Natural killer cell (primary cell): Measurements from ENCODE around the gene FGD4. TPM values are rescaled to one million over a fixed set of nuclear protein-coding genes. Genes with fewer than 3 reads are reported as not detected.

Source experiments
- ATAC-seq, 3 donors: fragments of 150-1000 bp in 2 of 3; fragments of 200-7000 bp in 1 of 3; cut with Tn5 transposase; 1 replicate in 1 of 3; 2 replicates in 2 of 3; pipeline ENCODE4 v1.10.0; 2021; ENCODE audit warnings: mild to moderate bottlenecking in 2 of 3, moderate library complexity in 2 of 3
- DNase-seq, 2 donors: peaks; one replicate each; pipeline versions ENCODE4 v3.0.0 to v3.0.0-alpha.2; 2013 to 2021; ENCODE audit warnings: mixed read lengths in 1 of 2
- H3K27ac ChIP-seq: one replicate; pipeline ENCODE4 v1.5.1; 2013; ENCODE audit warnings: mild to moderate bottlenecking, low read length
- H3K27me3 ChIP-seq: one replicate; pipeline ENCODE4 v1.6.1; 2013; ENCODE audit warnings: low read length; ENCODE audit not compliant: control insufficient read depth, insufficient read depth
- H3K36me3 ChIP-seq: one replicate; pipeline ENCODE4 v1.6.1; 2013; ENCODE audit warnings: low read length; ENCODE audit not compliant: control insufficient read depth, insufficient read depth
- H3K4me1 ChIP-seq: one replicate; pipeline ENCODE4 v1.6.1; 2013; ENCODE audit warnings: low read length; ENCODE audit not compliant: control insufficient read depth, insufficient read depth
- H3K4me3 ChIP-seq: one replicate; pipeline ENCODE4 v1.5.1; 2013; ENCODE audit warnings: low read length
- H3K9me3 ChIP-seq: one replicate; pipeline ENCODE4 v1.6.1; 2013; ENCODE audit warnings: low read length; ENCODE audit not compliant: control insufficient read depth, insufficient read depth
- H3K27ac Mint-ChIP-seq, 2 donors: one replicate each; pipeline ENCODE4 v1.8.0; 2022; ENCODE audit warnings: mild to moderate bottlenecking in 2 of 2, mixed read lengths in 2 of 2, moderate library complexity in 1 of 2
- H3K27me3 Mint-ChIP-seq, 2 donors: one replicate each; pipeline ENCODE4 v1.8.0; 2022; ENCODE audit warnings: low read depth in 2 of 2, mixed read lengths in 2 of 2
- H3K36me3 Mint-ChIP-seq: one replicate; pipeline ENCODE4 v1.8.0; 2022; ENCODE audit warnings: mixed read lengths
- H3K4me1 Mint-ChIP-seq, 2 donors: one replicate each; pipeline ENCODE4 v1.8.0; 2022; ENCODE audit warnings: mixed read lengths in 2 of 2
- H3K4me3 Mint-ChIP-seq: one replicate; pipeline ENCODE4 v1.8.0; 2022; ENCODE audit warnings: mild to moderate bottlenecking, moderate library complexity, mixed read lengths
- H3K9me3 Mint-ChIP-seq, 2 donors: one replicate each; pipeline ENCODE4 v1.8.0; 2022; ENCODE audit warnings: mixed read lengths in 2 of 2
- CTCF ChIP-seq: fragments of 200-600 bp; IDR thresholded peaks from one replicate; pipeline ENCODE4 v1.8.0; 2022; ENCODE audit warnings: antibody characterized with exemption
- WGBS: methylation state at CpG from one replicate; pipeline ENCODE4 v1.1.7; 2013; ENCODE audit warnings: missing lambda C conversion rate; ENCODE audit not compliant: insufficient coverage; 5-methylcytosine and 5-hydroxymethylcytosine counted together
- intact Hi-C: fragments of 100-400 bp; cut with micrococcal nuclease; formaldehyde crosslinking; loops from one replicate; pipeline ENCODE4 v1.14.2; 2022
- total RNA-seq, 4 donors: library from RNA; stranded (reverse); fragments of 120-200 nt in 1 of 4; gene quantifications; one replicate each; pipeline versions ENCODE4 v1.2.3 to v1.2.4, GENCODE V29; 2013 to 2022

FGD4 gene
- total RNA-seq, 3 donors from 2014 or later (not counting 1 experiment from before 2014, with no cell fraction given), result 0.68 to 3.5 (median 2.1) TPM

GRCh38 chr12:32450768-32451167, 51.4 kb downstream of the FGD4 start:
- no peaks in the 10 kb centered on the region for H3K36me3 Mint-ChIP-seq
- no peaks in the 10 kb centered on the region for H3K36me3 ChIP-seq
- no peak overlapping the region for H3K27ac Mint-ChIP-seq
- H3K4me1 Mint-ChIP-seq, result no peaks in the 10 kb centered on the region
- H3K27me3 ChIP-seq, result no peaks in the 10 kb centered on the region
- DNase-seq (no peak), ATAC-seq (no peak)
- H3K4me1 ChIP-seq, result no peaks in the 10 kb centered on the region
- H3K9me3 ChIP-seq, result no peaks in the 10 kb centered on the region
- H3K27ac ChIP-seq, result no peak overlapping the region
- no peaks in the 10 kb centered on the region for H3K9me3 Mint-ChIP-seq
- no peak for TF ChIP-seq CTCF
- intact Hi-C loops, result loop anchor here (10.0 kb wide), 1 partner anchor 64 kb away; no protein-coding TSS in a partner anchor
- no peak overlapping the region for H3K4me3 Mint-ChIP-seq
- H3K4me3 ChIP-seq, result no peak overlapping the region
- peaks cover 0 to 3% of the 10 kb centered on the region in 2 donors for H3K27me3 Mint-ChIP-seq
- WGBS, result 90% methylated on average over 1 of the region's 1 CpG

GRCh38 chr12:32451816-32452215, 52.5 kb downstream of the FGD4 start:
- ATAC-seq, result no peak
- no peaks in the 10 kb centered on the region for H3K9me3 Mint-ChIP-seq
- no peaks in the 10 kb centered on the region for H3K4me1 Mint-ChIP-seq
- TF ChIP-seq CTCF, result no peak
- H3K4me3 Mint-ChIP-seq, result no peak overlapping the region
- H3K27me3 ChIP-seq, result no peaks in the 10 kb centered on the region
- intact Hi-C loops, result loop anchor here (10.0 kb wide), 1 partner anchor 63 kb away; no protein-coding TSS in a partner anchor
- H3K27me3 Mint-ChIP-seq, result peaks cover 0 to 3% of the 10 kb centered on the region in 2 donors
- no peaks in the 10 kb centered on the region for H3K9me3 ChIP-seq
- DNase-seq, result no peak
- H3K27ac Mint-ChIP-seq, result no peak overlapping the region
- no peak overlapping the region for H3K27ac ChIP-seq
- no peaks in the 10 kb centered on the region for H3K36me3 ChIP-seq
- no peaks in the 10 kb centered on the region for H3K4me1 ChIP-seq
- H3K4me3 ChIP-seq, result no peak overlapping the region
- H3K36me3 Mint-ChIP-seq, result no peaks in the 10 kb centered on the region
- 77% methylated on average over 4 of the region's 5 CpGs for WGBS

GRCh38 chr12:32454075-32454474, 54.7 kb downstream of the FGD4 start:
- Histone ChIP-seq H3K4me3 (no peak overlapping the region), H3K27ac (no peak overlapping the region), H3K27me3 (no peaks in the 10 kb centered on the region), H3K9me3 (no peaks in the 10 kb centered on the region), H3K36me3 (no peaks in the 10 kb centered on the region), H3K4me1 (no peaks in the 10 kb centered on the region)
- 83% methylated on average over 1 of the region's 3 CpGs for WGBS
- Mint-ChIP-seq H3K36me3 (no peaks in the 10 kb centered on the region), H3K27ac (no peak overlapping the region), H3K9me3 (no peaks in the 10 kb centered on the region), H3K4me3 (no peak overlapping the region), H3K27me3 (peaks cover 0 to 3% of the 10 kb centered on the region in 2 donors), H3K4me1 (no peaks in the 10 kb centered on the region)
- TF ChIP-seq CTCF, result no peak
- intact Hi-C loops, result loop anchor here (10.0 kb wide), 1 partner anchor 61 kb away; no protein-coding TSS in a partner anchor
- ATAC-seq (no peak), DNase-seq (no peak)

GRCh38 chr12:32454866-32455265, 55.5 kb downstream of the FGD4 start:
- Histone ChIP-seq H3K4me1 (no peaks in the 10 kb centered on the region), H3K4me3 (no peak overlapping the region), H3K27ac (no peak overlapping the region), H3K27me3 (no peaks in the 10 kb centered on the region), H3K36me3 (no peaks in the 10 kb centered on the region), H3K9me3 (no peaks in the 10 kb centered on the region)
- Mint-ChIP-seq H3K27me3 (peaks cover 0 to 3% of the 10 kb centered on the region in 2 donors), H3K27ac (no peak overlapping the region), H3K4me1 (no peaks in the 10 kb centered on the region), H3K9me3 (no peaks in the 10 kb centered on the region), H3K36me3 (no peaks in the 10 kb centered on the region), H3K4me3 (no peak overlapping the region)
- 29% methylated on average over 1 of the region's 1 CpG for WGBS
- intact Hi-C loops, result loop anchor here (1.0 to 10.0 kb wide), 4 partner anchors 60 to 1567 kb away; partner anchors contain the start of genes ALG10 and YARS2
- no peak for DNase-seq
- no peak for TF ChIP-seq CTCF
- no peak for ATAC-seq
